ENCODE measurements around the gene DCAF4. TPM values are rescaled to one million over a fixed set of nuclear protein-coding genes. Genes with fewer than 3 reads are reported as not detected.

The DCAF4 gene
- total RNA-seq, 1 experiment from 2014 or later, result 19.6 TPM

GRCh38 chr14:72879431-72879830, 46.8 kb upstream of the DCAF4 start:
- ATAC-seq, result no peak

GRCh38 chr14:72880164-72880563, 46.1 kb upstream of the DCAF4 start:
- H3K27ac Mint-ChIP-seq, result no peak overlapping the region
- no peak for TF ChIP-seq ZNF138 (CRISPR knock-in tag; conservative IDR thresholded peaks at IDR 0.05)
- no peak for TF ChIP-seq JAZF1 (CRISPR knock-in tag; IDR thresholded peaks at IDR 0.05)
- TF ChIP-seq ZBTB21 (CRISPR knock-in tag; IDR thresholded peaks at IDR 0.05; ENCODE audit: borderline replicate concordance), result no peak
- no peak for TF ChIP-seq ZNF671 (CRISPR knock-in tag; IDR thresholded peaks at IDR 0.05)
- TF ChIP-seq ZNF396 (CRISPR knock-in tag; IDR thresholded peaks at IDR 0.05; ENCODE audit: borderline replicate concordance), result no peak
- no peak for TF ChIP-seq USF2 (CRISPR knock-in tag; IDR thresholded peaks at IDR 0.05)
- TF ChIP-seq E2F1 (CRISPR knock-in tag; IDR thresholded peaks at IDR 0.05), result no peak
- TF ChIP-seq ZNF425 (CRISPR knock-in tag; conservative IDR thresholded peaks at IDR 0.05), result no peak
- no peak for TF ChIP-seq MYBL2 (CRISPR knock-in tag; IDR thresholded peaks at IDR 0.05)
- TF ChIP-seq SOX15 (CRISPR knock-in tag; IDR thresholded peaks at IDR 0.05), result no peak
- no peak for TF ChIP-seq ATF1 (CRISPR knock-in tag; IDR thresholded peaks at IDR 0.05)

More at GRCh38 chr14:72879431-72879830, 46.8 kb upstream of the DCAF4 start:
- CTCF ChIA-PET, result no interaction called here
- no peak for TF ChIP-seq MXD4 (CRISPR knock-in tag; IDR thresholded peaks at IDR 0.05; ENCODE audit: borderline replicate concordance)
- no peak for TF ChIP-seq ZNF232 (CRISPR knock-in tag; IDR thresholded peaks at IDR 0.05)
- no peak for TF ChIP-seq E2F4 (CRISPR knock-in tag; IDR thresholded peaks at IDR 0.05; ENCODE audit: borderline replicate concordance, low read depth)
- no peak for TF ChIP-seq NR2C2 (CRISPR knock-in tag; IDR thresholded peaks at IDR 0.05)
- TF ChIP-seq MLX (CRISPR knock-in tag; IDR thresholded peaks at IDR 0.05), result no peak
- no peak for TF ChIP-seq NR1H2 (CRISPR knock-in tag; IDR thresholded peaks at IDR 0.05)
- TF ChIP-seq E2F1 (CRISPR knock-in tag; IDR thresholded peaks at IDR 0.05), result no peak
- no peak for TF ChIP-seq ATF3 (CRISPR knock-in tag; conservative IDR thresholded peaks at IDR 0.05)
- TF ChIP-seq CTCF (IDR thresholded peaks at IDR 0.05), result no peak
- H3K4me1 Mint-ChIP-seq, result peaks cover 41% of the 10 kb centered on the region
- H3K27me3 Mint-ChIP-seq (ENCODE audit: low read depth), result peaks cover 12% of the 10 kb centered on the region
- no peak overlapping the region for H3K27ac Mint-ChIP-seq
- POLR2A ChIA-PET, result no interaction called here
- DNase-seq (ENCODE audit: low spot score), result no peak
- peaks cover 4% of the 10 kb centered on the region; the same call in 1 of the 2 replicates for H3K9me3 Mint-ChIP-seq
- H3K36me3 Mint-ChIP-seq, result no peaks in the 10 kb centered on the region
- H3K4me3 Mint-ChIP-seq, result no peak overlapping the region

More at GRCh38 chr14:72880164-72880563, 46.1 kb upstream of the DCAF4 start:
- CTCF ChIA-PET, result no interaction called here
- no peak overlapping the region for H3K4me3 Mint-ChIP-seq
- POLR2A ChIA-PET, result no interaction called here
- H3K27me3 Mint-ChIP-seq (ENCODE audit: low read depth), result peaks cover 10% of the 10 kb centered on the region
- H3K9me3 Mint-ChIP-seq, result no peaks in the 10 kb centered on the region
- DNase-seq (ENCODE audit: low spot score) (no peak), ATAC-seq (no peak)
- peaks cover 43% of the 10 kb centered on the region for H3K4me1 Mint-ChIP-seq
- no peaks in the 10 kb centered on the region for H3K36me3 Mint-ChIP-seq

Data from WTC11 (cell line).